Transverse colon (tissue), 4 donors: ENCODE results near the gene SFRP2. TPM values are rescaled to one million over a fixed set of nuclear protein-coding genes. Genes with fewer than 3 reads are reported as not detected.

ENCODE experiments used
- DNase-seq: peaks from one replicate; pipeline ENCODE4 v3.0.0-alpha.2; 2019
- H3K27ac ChIP-seq, 4 donors: fragments of 200-600 bp; sonication (generic); 2 replicates each; pipeline ENCODE4 v1.5.1; 2016 to 2018; ENCODE audit warnings: inconsistent platforms in 4 of 4
- H3K27me3 ChIP-seq: fragments of 200-600 bp; sonication (generic); 2 replicates; pipeline ENCODE4 v1.5.1; 2017; ENCODE audit warnings: inconsistent platforms
- H3K36me3 ChIP-seq, 4 donors: fragments of 200-600 bp; sonication (generic); 2 replicates each; pipeline ENCODE4 v1.5.1; 2017 to 2019; ENCODE audit warnings: inconsistent platforms in 4 of 4
- H3K4me1 ChIP-seq, 4 donors: fragments of 200-600 bp; sonication (generic); 2 replicates each; pipeline ENCODE4 v1.5.1; 2017 to 2020; ENCODE audit warnings: inconsistent platforms in 4 of 4
- H3K4me3 ChIP-seq, 4 donors: fragments of 200-600 bp; sonication (generic); 1 replicate in 1 of 4; 2 replicates in 3 of 4; pipeline versions ENCODE4 v1.5.1 to v1.6.1; 2017 to 2019; ENCODE audit warnings: inconsistent platforms in 4 of 4
- H3K9me3 ChIP-seq, 2 donors: fragments of 200-600 bp; sonication (generic); 2 replicates each; pipeline ENCODE4 v1.5.1; 2017 to 2019; ENCODE audit warnings: inconsistent platforms in 2 of 2
- EP300 ChIP-seq: sonication (generic); formaldehyde crosslinking; IDR thresholded peaks from one replicate; pipeline ENCODE4 v1.6.1; 2017; ENCODE audit warnings: antibody characterized with exemption, low read depth
- POLR2A ChIP-seq: fragments of 450-650 bp; IDR thresholded peaks from one replicate; pipeline ENCODE4 v1.6.1; 2016; ENCODE audit warnings: antibody characterized with exemption, mild to moderate bottlenecking, moderate library complexity
- POLR2AphosphoS5 ChIP-seq, 3 donors: sonication (generic); formaldehyde crosslinking; IDR thresholded peaks; one replicate each; pipeline ENCODE4 v1.6.1; 2016; ENCODE audit warnings: antibody characterized with exemption in 3 of 3
- WGBS, 2 donors: methylation state at CpG; one replicate each; pipeline ENCODE4 v1.1.5; 2018; ENCODE audit warnings: low coverage in 1 of 2; 5-methylcytosine and 5-hydroxymethylcytosine counted together
- in situ Hi-C, 4 donors: fragments of 200-750 bp; cut with MboI; loops; one replicate each; pipeline versions ENCODE4 v1.15.0 to v1.15.1; 2017; ENCODE audit warnings: low sequenced_read_pairs in 3 of 4, low pct_ligation_motif_present in 1 of 4, low pct_unique_long_range_greater_than_20kb in 1 of 4
- intact Hi-C: fragments of 100-400 bp; cut with DNase I; formaldehyde crosslinking; loops from one replicate; pipeline ENCODE4 v1.15.1; 2023; ENCODE audit warnings: low total_unique reads
- total RNA-seq, 4 donors: library from RNA; depleted of rRNA; stranded (reverse); fragments of >200 nt; gene quantifications; one replicate each; pipeline ENCODE4 v1.1.0, GENCODE V29; 2016
- TF ChIP-seq, protein P1 (sequence below), 5 experiments: fragments of 200-600 bp in 3 of 5; fragments of 450-650 bp in 2 of 5; sonication (generic) in 3 of 5; IDR thresholded peaks; 1 replicate in 2 of 5; 2 replicates in 3 of 5; pipeline ENCODE4 v1.5.1; 2016 to 2017; ENCODE audit warnings: antibody characterized with exemption in 5 of 5, inconsistent platforms in 3 of 5, mild to moderate bottlenecking in 2 of 5, moderate library complexity in 1 of 5

The SFRP2 gene
- total RNA-seq, 4 donors from 2014 or later, result 6.4 to 61.7 (median 15.6) TPM

DNA sequence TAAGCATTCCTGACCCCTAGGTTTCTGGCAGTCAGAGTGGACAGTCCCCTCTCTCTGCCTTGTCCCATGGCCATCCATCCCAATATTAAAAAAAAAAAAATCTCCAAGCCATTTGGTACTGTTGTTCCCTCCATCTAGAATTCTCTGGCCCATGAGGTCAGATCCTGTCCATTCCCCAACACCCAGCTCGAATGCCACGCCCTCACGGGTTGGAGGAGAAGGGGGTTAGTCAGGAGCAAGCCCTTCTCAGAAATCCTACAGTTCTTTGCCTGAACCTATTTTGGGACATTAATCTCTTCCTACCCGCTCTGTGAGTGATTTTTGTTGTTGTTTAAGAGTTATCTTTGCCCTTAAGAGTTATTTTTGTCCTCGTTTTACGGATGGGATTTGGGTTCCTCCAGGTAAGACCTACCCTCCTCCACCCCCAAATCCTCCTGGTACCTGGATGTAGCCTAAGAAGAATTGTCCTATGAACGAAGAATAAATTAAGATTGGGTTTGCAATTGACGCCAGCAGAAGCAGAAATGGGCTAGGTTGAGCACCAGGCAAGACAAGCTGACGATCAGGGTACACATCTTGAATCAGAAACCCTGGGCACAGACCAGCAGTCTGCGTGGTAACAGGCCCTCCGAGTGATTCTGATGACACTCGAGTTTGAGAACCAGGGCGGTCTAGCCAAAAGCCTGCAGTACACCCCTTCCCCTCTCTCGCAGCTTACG, 30.0 kb downstream of the SFRP2 start:
- Histone ChIP-seq H3K4me3 (peak overlapping the region in 1 of 4 donors; percentile 53), H3K27ac (no peak overlapping the region), H3K4me1 (peaks cover 0 to 8% (median 2%) of the 10 kb centered on the region in 4 donors), H3K9me3 (no peaks in the 10 kb centered on the region), H3K27me3 (peaks cover 39% of the 10 kb centered on the region), H3K36me3 (no peaks in the 10 kb centered on the region)
- DNase-seq, result no peak
- WGBS, 2 donors, result 62 to 71% methylated on average over 4 to 15 of the region's 15 CpGs
- no peak for TF ChIP-seq POLR2A
- TF ChIP-seq EP300, result no peak
- TF ChIP-seq POLR2AphosphoS5 (IDR thresholded peaks at IDR 0.05), result no peak
- TF ChIP-seq, protein P1, sequence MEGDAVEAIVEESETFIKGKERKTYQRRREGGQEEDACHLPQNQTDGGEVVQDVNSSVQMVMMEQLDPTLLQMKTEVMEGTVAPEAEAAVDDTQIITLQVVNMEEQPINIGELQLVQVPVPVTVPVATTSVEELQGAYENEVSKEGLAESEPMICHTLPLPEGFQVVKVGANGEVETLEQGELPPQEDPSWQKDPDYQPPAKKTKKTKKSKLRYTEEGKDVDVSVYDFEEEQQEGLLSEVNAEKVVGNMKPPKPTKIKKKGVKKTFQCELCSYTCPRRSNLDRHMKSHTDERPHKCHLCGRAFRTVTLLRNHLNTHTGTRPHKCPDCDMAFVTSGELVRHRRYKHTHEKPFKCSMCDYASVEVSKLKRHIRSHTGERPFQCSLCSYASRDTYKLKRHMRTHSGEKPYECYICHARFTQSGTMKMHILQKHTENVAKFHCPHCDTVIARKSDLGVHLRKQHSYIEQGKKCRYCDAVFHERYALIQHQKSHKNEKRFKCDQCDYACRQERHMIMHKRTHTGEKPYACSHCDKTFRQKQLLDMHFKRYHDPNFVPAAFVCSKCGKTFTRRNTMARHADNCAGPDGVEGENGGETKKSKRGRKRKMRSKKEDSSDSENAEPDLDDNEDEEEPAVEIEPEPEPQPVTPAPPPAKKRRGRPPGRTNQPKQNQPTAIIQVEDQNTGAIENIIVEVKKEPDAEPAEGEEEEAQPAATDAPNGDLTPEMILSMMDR (IDR thresholded peaks at IDR 0.05), result no peak
- intact Hi-C loops (loop anchor here (10.0 kb wide), 1 partner anchor 414 kb away; the partner anchor contains the start of gene MND1), in situ Hi-C loops (loop anchor here in 1 of 4 donors (10.0 kb wide), 1 partner anchor 124 kb away; no protein-coding TSS in a partner anchor)

DNA sequence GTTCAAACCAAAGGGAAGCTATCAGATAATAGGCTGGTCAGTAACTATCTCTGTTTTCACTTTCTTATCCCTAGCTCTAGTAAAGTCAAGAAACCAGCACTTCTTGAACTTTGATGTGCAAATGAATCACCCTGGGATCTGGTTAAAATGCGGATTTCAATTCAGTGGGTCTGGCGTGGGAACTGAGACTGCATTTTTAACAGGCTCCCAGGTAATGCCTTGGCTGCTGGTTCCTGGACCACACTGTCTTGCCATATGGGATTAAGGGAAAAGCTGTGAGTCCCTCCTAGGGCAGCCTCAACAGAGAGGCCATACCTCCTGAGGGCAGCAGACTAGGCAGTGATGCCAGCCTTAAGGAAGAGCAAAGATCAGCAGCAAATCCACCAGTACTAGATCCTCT, 30.7 kb downstream of the SFRP2 start:
- H3K27me3 ChIP-seq, result peaks cover 39% of the 10 kb centered on the region

DNA sequence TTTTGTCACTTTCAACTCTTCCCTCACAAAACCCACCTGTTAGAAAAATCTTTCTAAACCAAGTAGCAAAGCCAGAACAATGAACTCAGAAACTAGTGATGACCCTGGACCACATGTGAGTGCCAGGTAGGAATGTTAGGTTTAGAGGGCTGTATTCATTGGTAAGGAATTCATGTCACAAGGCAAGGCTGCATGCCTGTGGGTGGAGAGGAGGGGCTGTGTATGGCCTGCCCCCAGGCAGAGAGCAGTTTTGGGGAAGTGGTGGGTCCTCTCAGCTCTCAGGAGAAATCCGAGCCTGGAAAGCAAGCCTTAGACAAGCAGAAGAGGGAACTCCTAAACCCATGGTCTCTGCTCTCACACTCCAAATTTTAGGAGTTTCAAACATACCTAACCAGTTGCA, 31.5 kb downstream of the SFRP2 start:
- in situ Hi-C loops (loop anchor here in 1 of 4 donors (10.0 kb wide), 1 partner anchor 123 kb away; no protein-coding TSS in a partner anchor), intact Hi-C loops (loop anchor here (10.0 kb wide), 1 partner anchor 413 kb away; the partner anchor contains the start of gene MND1)
- peaks cover 0 to 8% (median 2%) of the 10 kb centered on the region in 4 donors for H3K4me1 ChIP-seq
- no peaks in the 10 kb centered on the region for H3K9me3 ChIP-seq
- no peaks in the 10 kb centered on the region for H3K36me3 ChIP-seq
- no peak for DNase-seq
- H3K4me3 ChIP-seq, result no peak overlapping the region
- H3K27me3 ChIP-seq, result peaks cover 39% of the 10 kb centered on the region
- H3K27ac ChIP-seq, result no peak overlapping the region
- TF ChIP-seq, protein P1 (IDR thresholded peaks at IDR 0.05), result no peak
- TF ChIP-seq EP300 (no peak), POLR2A (no peak), POLR2AphosphoS5 (IDR thresholded peaks at IDR 0.05) (no peak)
- 83% methylated on average over 1 of the region's 1 CpG; no CpG with 5 or more reads in 1 of the 2 donors for WGBS, 2 donors

More for the DNA sequence above, 30.7 kb downstream of the SFRP2 start:
- Histone ChIP-seq H3K36me3 (no peaks in the 10 kb centered on the region), H3K4me1 (peaks cover 0 to 8% (median 2%) of the 10 kb centered on the region in 4 donors), H3K27ac (no peak overlapping the region), H3K9me3 (no peaks in the 10 kb centered on the region), H3K4me3 (no peak overlapping the region)
- 78 to 100% methylated on average over 1 to 2 of the region's 2 CpGs for WGBS, 2 donors
- TF ChIP-seq, protein P1 (IDR thresholded peaks at IDR 0.05), result no peak
- TF ChIP-seq EP300 (no peak), POLR2A (no peak), POLR2AphosphoS5 (IDR thresholded peaks at IDR 0.05) (no peak)
- intact Hi-C loops, result loop anchor here (10.0 kb wide), 1 partner anchor 413 kb away; the partner anchor contains the start of gene MND1
- no peak for DNase-seq
- in situ Hi-C loops, result loop anchor here in 1 of 4 donors (10.0 kb wide), 1 partner anchor 123 kb away; no protein-coding TSS in a partner anchor

DNA sequence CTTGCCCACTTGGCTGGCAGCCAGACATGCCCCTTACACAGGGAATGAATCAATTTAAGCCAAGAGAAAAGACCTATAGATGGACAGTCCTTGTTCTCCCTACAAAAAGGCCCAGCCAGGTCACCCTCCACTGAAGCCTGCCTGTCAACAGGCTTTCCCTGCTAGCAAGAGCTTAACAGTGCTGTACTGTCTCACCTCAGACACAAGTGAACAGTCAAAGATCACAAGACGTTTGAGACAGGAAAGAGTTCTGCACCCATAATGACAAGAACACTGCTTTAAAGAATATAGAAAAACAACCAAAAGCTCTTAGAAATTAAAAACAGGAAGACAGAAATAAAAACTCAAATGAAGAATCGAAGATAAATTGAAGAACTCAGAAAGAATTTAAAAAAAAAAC, 33.7 kb downstream of the SFRP2 start:
- WGBS, 2 donors, result 68 to 82% methylated on average over 2 of the region's 2 CpGs
- in situ Hi-C loops (loop anchor here in 1 of 4 donors (10.0 kb wide), 1 partner anchor 120 kb away; no protein-coding TSS in a partner anchor), intact Hi-C loops (loop anchor here (10.0 kb wide), 1 partner anchor 410 kb away; the partner anchor contains the start of gene MND1)
- Histone ChIP-seq H3K27ac (no peak overlapping the region), H3K9me3 (no peaks in the 10 kb centered on the region), H3K36me3 (no peaks in the 10 kb centered on the region), H3K4me3 (no peak overlapping the region), H3K27me3 (peaks cover 32% of the 10 kb centered on the region), H3K4me1 (peaks cover 0 to 8% (median 2%) of the 10 kb centered on the region in 4 donors)
- no peak for DNase-seq
- TF ChIP-seq, protein P1 (IDR thresholded peaks at IDR 0.05), result no peak
- TF ChIP-seq EP300, result no peak
- no peak for TF ChIP-seq POLR2AphosphoS5 (IDR thresholded peaks at IDR 0.05)
- TF ChIP-seq POLR2A, result no peak
